ENCODE results near the gene CASZ1. TPM values are rescaled to one million over a fixed set of nuclear protein-coding genes. Genes with fewer than 3 reads are reported as not detected.

The CASZ1 gene
- total RNA-seq, 1 donor from 2014 or later: 4.0 TPM

DNA sequence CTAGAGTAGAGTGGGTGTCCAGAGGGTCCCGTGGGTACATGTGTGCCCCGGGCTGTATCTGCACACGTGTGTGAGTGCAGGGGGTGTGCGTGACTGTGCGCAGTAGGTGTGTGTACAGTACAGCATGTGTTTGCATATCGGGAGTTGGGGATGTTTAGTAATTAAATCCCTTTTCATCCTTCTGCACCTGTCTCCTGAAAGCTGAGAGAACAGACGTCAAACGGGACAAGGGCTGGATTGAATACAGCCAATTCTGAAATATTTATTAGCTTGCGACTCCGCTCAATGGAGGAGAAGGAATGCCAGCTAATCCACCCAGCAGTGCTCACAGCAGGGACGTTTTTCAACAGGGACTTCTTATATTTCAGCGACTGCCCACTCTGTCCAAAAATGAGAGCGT is 44.7 kb upstream of the CASZ1 start:
- H3K4me2 ChIP-seq (ENCODE audit: low read length): no peak overlapping the region
- H3K4me1 ChIP-seq (ENCODE audit: insufficient read depth, low read length): no peaks in the 10 kb centered on the region
- no peak overlapping the region for H3K4me3 ChIP-seq (ENCODE audit: insufficient read depth, low read depth, low read length)
- FAIRE-seq (no peak), DNase-seq (ENCODE audit: low read depth) (no peak)
- H3K79me2 ChIP-seq (ENCODE audit: insufficient read depth, low read length): no peaks in the 10 kb centered on the region
- no peaks in the 10 kb centered on the region for H3K36me3 ChIP-seq (ENCODE audit: insufficient read depth, low read length)
- peaks cover 2% of the 10 kb centered on the region for H3K9me3 ChIP-seq (ENCODE audit: insufficient read depth, low read depth, low read length)
- peaks cover 11% of the 10 kb centered on the region for H3K27me3 ChIP-seq (ENCODE audit: insufficient read depth, low read length)
- no peak for TF ChIP-seq EZH2 (IDR thresholded peaks at IDR 0.05; ENCODE audit: insufficient read depth, low read length)
- TF ChIP-seq, protein P1, sequence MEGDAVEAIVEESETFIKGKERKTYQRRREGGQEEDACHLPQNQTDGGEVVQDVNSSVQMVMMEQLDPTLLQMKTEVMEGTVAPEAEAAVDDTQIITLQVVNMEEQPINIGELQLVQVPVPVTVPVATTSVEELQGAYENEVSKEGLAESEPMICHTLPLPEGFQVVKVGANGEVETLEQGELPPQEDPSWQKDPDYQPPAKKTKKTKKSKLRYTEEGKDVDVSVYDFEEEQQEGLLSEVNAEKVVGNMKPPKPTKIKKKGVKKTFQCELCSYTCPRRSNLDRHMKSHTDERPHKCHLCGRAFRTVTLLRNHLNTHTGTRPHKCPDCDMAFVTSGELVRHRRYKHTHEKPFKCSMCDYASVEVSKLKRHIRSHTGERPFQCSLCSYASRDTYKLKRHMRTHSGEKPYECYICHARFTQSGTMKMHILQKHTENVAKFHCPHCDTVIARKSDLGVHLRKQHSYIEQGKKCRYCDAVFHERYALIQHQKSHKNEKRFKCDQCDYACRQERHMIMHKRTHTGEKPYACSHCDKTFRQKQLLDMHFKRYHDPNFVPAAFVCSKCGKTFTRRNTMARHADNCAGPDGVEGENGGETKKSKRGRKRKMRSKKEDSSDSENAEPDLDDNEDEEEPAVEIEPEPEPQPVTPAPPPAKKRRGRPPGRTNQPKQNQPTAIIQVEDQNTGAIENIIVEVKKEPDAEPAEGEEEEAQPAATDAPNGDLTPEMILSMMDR (IDR thresholded peaks at IDR 0.05; ENCODE audit: insufficient read depth, low read depth, low read length): no peak
- no peak overlapping the region for H2AFZ ChIP-seq (ENCODE audit: low read depth, low read length)
- no peaks in the 10 kb centered on the region for H4K20me1 ChIP-seq (ENCODE audit: insufficient read depth, low read length)
- H3K4me3 Mint-ChIP-seq (ENCODE audit: unreplicated experiment): no peak overlapping the region
- no peaks in the 10 kb centered on the region for H3K36me3 Mint-ChIP-seq (ENCODE audit: low read depth, unreplicated experiment)
- no peak overlapping the region for H3K9ac ChIP-seq (ENCODE audit: low read length)
- H3K27ac Mint-ChIP-seq (ENCODE audit: unreplicated experiment): no peak overlapping the region
- peaks cover 41% of the 10 kb centered on the region for H3K27me3 Mint-ChIP-seq (ENCODE audit: low read depth, unreplicated experiment)
- peaks cover 21% of the 10 kb centered on the region for H3K9me3 Mint-ChIP-seq (ENCODE audit: unreplicated experiment)
- no peak overlapping the region for H3K27ac ChIP-seq (ENCODE audit: low read depth, low read length)
- peaks cover 1% of the 10 kb centered on the region for H3K4me1 Mint-ChIP-seq (ENCODE audit: low read depth, unreplicated experiment)

DNA sequence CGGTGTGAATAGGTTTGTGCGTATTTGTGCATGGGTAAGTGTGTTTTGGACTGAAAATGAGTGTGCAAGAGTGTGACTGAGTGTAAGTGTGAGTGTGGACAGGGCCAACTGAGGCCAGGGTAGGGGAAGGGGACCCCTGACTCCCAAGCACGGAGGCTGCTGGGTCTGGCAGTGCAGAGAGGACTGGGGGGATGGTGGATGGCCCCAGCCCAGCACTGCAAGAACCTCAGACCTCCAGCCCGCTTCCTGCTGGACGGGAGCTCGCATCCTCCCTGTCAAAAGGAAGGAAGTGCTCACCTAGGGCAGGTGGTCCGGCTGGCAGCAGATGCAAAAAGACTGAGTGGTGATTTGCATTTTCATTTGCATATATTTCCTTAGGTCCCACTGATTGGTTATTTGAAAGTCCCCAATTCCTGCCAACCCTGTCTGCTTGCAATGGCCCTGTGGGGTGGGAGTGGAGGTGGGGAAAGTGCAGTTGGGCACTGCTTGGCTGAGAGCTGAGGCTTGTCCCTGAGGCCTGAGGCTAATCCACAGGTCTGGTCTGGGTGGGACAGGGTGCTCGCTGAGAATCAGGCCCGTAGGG is 42.8 kb upstream of the CASZ1 start:
- no peak overlapping the region for H3K27ac Mint-ChIP-seq (ENCODE audit: unreplicated experiment)
- no peaks in the 10 kb centered on the region for H3K4me1 ChIP-seq (ENCODE audit: insufficient read depth, low read length)
- H3K9me3 Mint-ChIP-seq (ENCODE audit: unreplicated experiment): peaks cover 17% of the 10 kb centered on the region
- H3K27me3 Mint-ChIP-seq (ENCODE audit: low read depth, unreplicated experiment): peaks cover 41% of the 10 kb centered on the region
- no peak overlapping the region for H3K4me3 ChIP-seq (ENCODE audit: insufficient read depth, low read depth, low read length)
- no peak for FAIRE-seq
- H3K9me3 ChIP-seq (ENCODE audit: insufficient read depth, low read depth, low read length): peaks cover 2% of the 10 kb centered on the region
- H3K27ac ChIP-seq (ENCODE audit: low read depth, low read length): no peak overlapping the region
- H3K36me3 Mint-ChIP-seq (ENCODE audit: low read depth, unreplicated experiment): no peaks in the 10 kb centered on the region
- TF ChIP-seq, protein P1 (IDR thresholded peaks at IDR 0.05; ENCODE audit: insufficient read depth, low read depth, low read length): no peak
- TF ChIP-seq EZH2 (IDR thresholded peaks at IDR 0.05; ENCODE audit: insufficient read depth, low read length): no peak
- no peak overlapping the region for H3K4me3 Mint-ChIP-seq (ENCODE audit: unreplicated experiment)
- H2AFZ ChIP-seq (ENCODE audit: low read depth, low read length): no peak overlapping the region
- H3K4me1 Mint-ChIP-seq (ENCODE audit: low read depth, unreplicated experiment): peaks cover 1% of the 10 kb centered on the region
- H3K79me2 ChIP-seq (ENCODE audit: insufficient read depth, low read length): no peaks in the 10 kb centered on the region
- no peaks in the 10 kb centered on the region for H3K36me3 ChIP-seq (ENCODE audit: insufficient read depth, low read length)
- H3K9ac ChIP-seq (ENCODE audit: low read length): no peak overlapping the region
- DNase-seq (ENCODE audit: low read depth): no peak
- no peaks in the 10 kb centered on the region for H4K20me1 ChIP-seq (ENCODE audit: insufficient read depth, low read length)
- peaks cover 18% of the 10 kb centered on the region for H3K27me3 ChIP-seq (ENCODE audit: insufficient read depth, low read length)
- no peak overlapping the region for H3K4me2 ChIP-seq (ENCODE audit: low read length)

DNA sequence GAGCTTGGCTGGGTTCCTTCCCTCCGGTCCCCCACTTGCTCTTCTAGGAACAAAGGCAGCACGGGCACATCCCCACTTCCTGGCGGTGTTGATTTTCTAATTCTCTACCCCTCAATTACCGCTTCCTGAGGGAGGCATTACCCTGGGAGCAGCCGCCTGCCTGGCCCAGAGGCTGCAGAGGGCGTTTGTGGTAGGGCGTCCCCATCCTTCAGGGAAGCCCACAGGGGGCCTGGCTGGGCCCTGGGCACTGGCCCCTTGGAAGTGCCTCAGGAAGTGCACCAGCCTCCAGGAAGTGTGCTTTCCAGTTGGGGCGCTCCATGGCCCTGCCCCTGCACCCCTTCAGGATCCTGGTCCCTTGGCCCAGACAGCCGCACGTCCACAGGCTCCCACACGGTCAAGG is 42.1 kb upstream of the CASZ1 start:
- H2AFZ ChIP-seq (ENCODE audit: low read depth, low read length): no peak overlapping the region
- H3K9ac ChIP-seq (ENCODE audit: low read length): no peak overlapping the region
- Mint-ChIP-seq H3K4me3 (ENCODE audit: unreplicated experiment) (no peak overlapping the region), H3K36me3 (ENCODE audit: low read depth, unreplicated experiment) (no peaks in the 10 kb centered on the region), H3K27me3 (ENCODE audit: low read depth, unreplicated experiment) (peaks cover 47% of the 10 kb centered on the region), H3K4me1 (ENCODE audit: low read depth, unreplicated experiment) (peaks cover 1% of the 10 kb centered on the region), H3K27ac (ENCODE audit: unreplicated experiment) (no peak overlapping the region), H3K9me3 (ENCODE audit: unreplicated experiment) (peaks cover 9% of the 10 kb centered on the region)
- peaks cover 18% of the 10 kb centered on the region for H3K27me3 ChIP-seq (ENCODE audit: insufficient read depth, low read length)
- no peak overlapping the region for H3K4me3 ChIP-seq (ENCODE audit: insufficient read depth, low read depth, low read length)
- no peaks in the 10 kb centered on the region for H3K79me2 ChIP-seq (ENCODE audit: insufficient read depth, low read length)
- no peaks in the 10 kb centered on the region for H3K4me1 ChIP-seq (ENCODE audit: insufficient read depth, low read length)
- TF ChIP-seq EZH2 (IDR thresholded peaks at IDR 0.05; ENCODE audit: insufficient read depth, low read length): no peak
- TF ChIP-seq, protein P1 (IDR thresholded peaks at IDR 0.05; ENCODE audit: insufficient read depth, low read depth, low read length): no peak
- FAIRE-seq (no peak), DNase-seq (ENCODE audit: low read depth) (no peak)
- H3K4me2 ChIP-seq (ENCODE audit: low read length): no peak overlapping the region
- H3K36me3 ChIP-seq (ENCODE audit: insufficient read depth, low read length): no peaks in the 10 kb centered on the region
- no peak overlapping the region for H3K27ac ChIP-seq (ENCODE audit: low read depth, low read length)
- peaks cover 2% of the 10 kb centered on the region for H3K9me3 ChIP-seq (ENCODE audit: insufficient read depth, low read depth, low read length)
- no peaks in the 10 kb centered on the region for H4K20me1 ChIP-seq (ENCODE audit: insufficient read depth, low read length)
